ENCODE measurements around the gene GJD2. TPM values are rescaled to one million over a fixed set of nuclear protein-coding genes. Genes with fewer than 3 reads are reported as not detected.
A peak's percentile ranks its signal among the peaks of the same experiment; 100 is the strongest.

Gene GJD2
- total RNA-seq = not detected
- not detected for polyA plus RNA-seq

- H3K27me3 Mint-ChIP-seq = peaks cover 65% of the 10 kb centered on the region
- H3K27ac Mint-ChIP-seq = no peak within 1 kb of the TSS
- no peaks in the 10 kb centered on the region for H3K36me3 Mint-ChIP-seq
- H3K4me3 ChIP-seq (ENCODE audit: low read depth, low read length) = no peak within 1 kb of the TSS
- H3K36me3 ChIP-seq (ENCODE audit: control insufficient read depth, insufficient read depth, low read length) = no peaks in the 10 kb centered on the region
- no peaks in the 10 kb centered on the region for H3K9me3 Mint-ChIP-seq
- peak within 1 kb of the TSS in 1 of 4 donors; percentile 68 for H3K4me3 Mint-ChIP-seq
- H3K4me1 ChIP-seq (ENCODE audit: control insufficient read depth, insufficient read depth, low read length, poor library complexity, severe bottlenecking) = no peaks in the 10 kb centered on the region
- DNase-seq (peak in 1 of 3 donors; percentile 2), ATAC-seq (ENCODE audit: low read depth in 2 of 2) (no peak)
- H3K27ac ChIP-seq (ENCODE audit: insufficient read depth, low read length, poor library complexity, severe bottlenecking) = no peak within 1 kb of the TSS
- peaks cover 0 to 9% (median 3%) of the 10 kb centered on the region in 4 donors for H3K4me1 Mint-ChIP-seq
- H3K9me3 ChIP-seq (ENCODE audit: control insufficient read depth in 2 of 2, low read length in 2 of 2) = no peaks in the 10 kb centered on the region
- peaks cover 39% of the 10 kb centered on the region for H3K27me3 ChIP-seq (ENCODE audit: control insufficient read depth, insufficient read depth, low read length)
Observed at GRCh38 chr15:34754674-34755418, at the start of gene GJD2. Gene GJD2, minus strand, starts transcription at chr15:34754998. Its CDS starts 510 bp downstream, at chr15:34754488.

GRCh38 chr15:34804113-34804512 is 49.3 kb upstream of the GJD2 start:
- Mint-ChIP-seq H3K27ac (no peak overlapping the region), H3K27me3 (peaks cover 26% of the 10 kb centered on the region), H3K36me3 (no peaks in the 10 kb centered on the region), H3K4me1 (no peaks in the 10 kb centered on the region), H3K4me3 (no peak overlapping the region), H3K9me3 (peaks cover 0 to 9% (median 0%) of the 10 kb centered on the region in 7 donors)
- DNase-seq (no peak), ATAC-seq (ENCODE audit: low read depth in 2 of 2) (no peak)
- no peaks in the 10 kb centered on the region for H3K9me3 ChIP-seq (ENCODE audit: control insufficient read depth in 2 of 2, low read length in 2 of 2)
- no peaks in the 10 kb centered on the region for H3K36me3 ChIP-seq (ENCODE audit: control insufficient read depth, insufficient read depth, low read length)
- H3K4me1 ChIP-seq (ENCODE audit: control insufficient read depth, insufficient read depth, low read length, poor library complexity, severe bottlenecking) = no peaks in the 10 kb centered on the region
- peaks cover 11% of the 10 kb centered on the region for H3K27me3 ChIP-seq (ENCODE audit: control insufficient read depth, insufficient read depth, low read length)
- no peak overlapping the region for H3K4me3 ChIP-seq (ENCODE audit: low read depth, low read length)
- no peak overlapping the region for H3K27ac ChIP-seq (ENCODE audit: insufficient read depth, low read length, poor library complexity, severe bottlenecking)

- no peak overlapping the region for H3K27ac ChIP-seq (ENCODE audit: insufficient read depth, low read length, poor library complexity, severe bottlenecking)
- no peak overlapping the region for H3K4me3 ChIP-seq (ENCODE audit: low read depth, low read length)
- H3K4me1 ChIP-seq (ENCODE audit: control insufficient read depth, insufficient read depth, low read length, poor library complexity, severe bottlenecking) = no peaks in the 10 kb centered on the region
- no peaks in the 10 kb centered on the region for H3K4me1 Mint-ChIP-seq
- peaks cover 0 to 5% (median 0%) of the 10 kb centered on the region in 7 donors for H3K9me3 Mint-ChIP-seq
- no peaks in the 10 kb centered on the region for H3K9me3 ChIP-seq (ENCODE audit: control insufficient read depth in 2 of 2, low read length in 2 of 2)
- peaks cover 26% of the 10 kb centered on the region for H3K27me3 Mint-ChIP-seq
- H3K27me3 ChIP-seq (ENCODE audit: control insufficient read depth, insufficient read depth, low read length) = peaks cover 11% of the 10 kb centered on the region
- no peaks in the 10 kb centered on the region for H3K36me3 Mint-ChIP-seq
- H3K4me3 Mint-ChIP-seq = no peak overlapping the region
- DNase-seq = no peak
- ATAC-seq (ENCODE audit: low read depth in 2 of 2) = no peak
- no peaks in the 10 kb centered on the region for H3K36me3 ChIP-seq (ENCODE audit: control insufficient read depth, insufficient read depth, low read length)
- H3K27ac Mint-ChIP-seq = no peak overlapping the region
Observed at GRCh38 chr15:34802803-34803750, 48.3 kb upstream of the GJD2 start.

- Mint-ChIP-seq H3K4me1 (no peaks in the 10 kb centered on the region), H3K27ac (no peak overlapping the region), H3K27me3 (peaks cover 30% of the 10 kb centered on the region), H3K9me3 (peaks cover 0 to 5% (median 0%) of the 10 kb centered on the region in 7 donors), H3K4me3 (no peak overlapping the region), H3K36me3 (no peaks in the 10 kb centered on the region)
- DNase-seq (no peak), ATAC-seq (ENCODE audit: low read depth in 2 of 2) (no peak)
- peaks cover 11% of the 10 kb centered on the region for H3K27me3 ChIP-seq (ENCODE audit: control insufficient read depth, insufficient read depth, low read length)
- H3K4me3 ChIP-seq (ENCODE audit: low read depth, low read length) = no peak overlapping the region
- H3K27ac ChIP-seq (ENCODE audit: insufficient read depth, low read length, poor library complexity, severe bottlenecking) = no peak overlapping the region
- no peaks in the 10 kb centered on the region for H3K36me3 ChIP-seq (ENCODE audit: control insufficient read depth, insufficient read depth, low read length)
- no peaks in the 10 kb centered on the region for H3K9me3 ChIP-seq (ENCODE audit: control insufficient read depth in 2 of 2, low read length in 2 of 2)
- H3K4me1 ChIP-seq (ENCODE audit: control insufficient read depth, insufficient read depth, low read length, poor library complexity, severe bottlenecking) = no peaks in the 10 kb centered on the region
Observed at GRCh38 chr15:34802371-34802770, 47.6 kb upstream of the GJD2 start.

DNA sequence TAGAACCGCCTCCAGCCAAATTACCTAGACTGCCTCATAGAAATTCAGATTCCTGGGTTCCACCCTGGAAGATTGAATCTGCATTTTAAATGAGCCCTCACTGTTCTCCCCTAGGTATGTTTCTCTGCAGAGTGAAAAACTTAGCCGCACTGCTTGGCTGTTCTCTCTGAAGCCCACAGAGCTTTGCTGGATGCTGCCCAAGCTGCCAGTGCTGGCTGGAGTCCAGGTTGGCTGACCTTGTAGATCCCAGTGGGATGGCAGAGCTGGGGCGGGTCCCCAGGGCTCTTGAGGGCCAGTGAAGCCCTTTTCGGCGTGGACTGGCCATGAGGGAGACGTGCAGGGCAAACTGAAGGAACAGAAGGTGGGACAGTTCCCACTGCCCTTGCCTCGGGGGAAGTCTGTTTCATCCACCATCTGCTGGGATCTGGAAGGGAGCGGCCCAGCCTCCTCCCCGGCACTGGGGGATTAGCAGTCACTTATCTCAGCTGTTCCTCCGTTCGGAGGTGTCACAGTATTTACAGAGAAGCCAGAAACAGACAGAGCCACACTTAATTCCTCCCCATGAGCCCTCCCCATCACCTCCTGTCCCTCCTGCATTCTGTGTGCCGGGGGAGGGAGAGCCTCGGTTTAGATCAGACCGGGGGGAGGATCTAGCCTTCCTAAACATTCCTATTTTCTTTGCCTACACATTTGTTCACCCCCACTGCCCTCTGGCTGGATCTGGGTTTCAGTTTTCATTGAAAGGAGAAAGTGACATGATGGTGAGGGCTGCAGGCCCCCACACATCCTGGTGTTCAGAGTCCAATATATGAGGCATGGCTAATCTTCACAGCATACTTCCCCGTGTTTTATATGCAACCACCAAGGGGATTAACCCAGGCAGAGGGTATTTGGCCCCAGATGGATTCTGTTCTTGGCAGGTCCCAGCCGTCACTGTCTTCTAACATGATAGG is 44.6 kb upstream of the GJD2 start:
- no peak for ATAC-seq (ENCODE audit: low read depth in 2 of 2)
- Mint-ChIP-seq H3K27me3 (peaks cover 32% of the 10 kb centered on the region), H3K9me3 (peaks cover 0 to 3% (median 0%) of the 10 kb centered on the region in 7 donors), H3K4me1 (no peaks in the 10 kb centered on the region), H3K36me3 (no peaks in the 10 kb centered on the region), H3K4me3 (no peak overlapping the region), H3K27ac (no peak overlapping the region)
- no peaks in the 10 kb centered on the region for H3K9me3 ChIP-seq (ENCODE audit: control insufficient read depth in 2 of 2, low read length in 2 of 2)
- DNase-seq = no peak
- H3K27ac ChIP-seq (ENCODE audit: insufficient read depth, low read length, poor library complexity, severe bottlenecking) = no peak overlapping the region
- no peaks in the 10 kb centered on the region for H3K4me1 ChIP-seq (ENCODE audit: control insufficient read depth, insufficient read depth, low read length, poor library complexity, severe bottlenecking)
- H3K36me3 ChIP-seq (ENCODE audit: control insufficient read depth, insufficient read depth, low read length) = no peaks in the 10 kb centered on the region
- H3K4me3 ChIP-seq (ENCODE audit: low read depth, low read length) = no peak overlapping the region
- peaks cover 17% of the 10 kb centered on the region for H3K27me3 ChIP-seq (ENCODE audit: control insufficient read depth, insufficient read depth, low read length)

GRCh38 chr15:34796847-34797435 is 42.1 kb upstream of the GJD2 start:
- Histone ChIP-seq H3K27ac (ENCODE audit: insufficient read depth, low read length, poor library complexity, severe bottlenecking) (no peak overlapping the region), H3K9me3 (ENCODE audit: control insufficient read depth in 2 of 2, low read length in 2 of 2) (no peaks in the 10 kb centered on the region), H3K36me3 (ENCODE audit: control insufficient read depth, insufficient read depth, low read length) (no peaks in the 10 kb centered on the region), H3K4me3 (ENCODE audit: low read depth, low read length) (no peak overlapping the region), H3K27me3 (ENCODE audit: control insufficient read depth, insufficient read depth, low read length) (peaks cover 11% of the 10 kb centered on the region), H3K4me1 (ENCODE audit: control insufficient read depth, insufficient read depth, low read length, poor library complexity, severe bottlenecking) (no peaks in the 10 kb centered on the region)
- Mint-ChIP-seq H3K36me3 (no peaks in the 10 kb centered on the region), H3K9me3 (peaks cover 0 to 6% (median 0%) of the 10 kb centered on the region in 7 donors), H3K4me1 (no peaks in the 10 kb centered on the region), H3K27ac (no peak overlapping the region), H3K27me3 (peaks cover 47% of the 10 kb centered on the region), H3K4me3 (no peak overlapping the region)
- ATAC-seq (ENCODE audit: low read depth in 2 of 2) = no peak
- no peak for DNase-seq
